Measurements from ENCODE around the gene MED26. TPM values are rescaled to one million over a fixed set of nuclear protein-coding genes. Genes with fewer than 3 reads are reported as not detected.
"Not testable (repeated sequence)": the region's sequence is repeated elsewhere in the genome, so short reads cannot be mapped to it uniquely, and the experiment has no call there.

MED26 gene
- total RNA-seq, 1 donor from 2014 or later: 7.3 TPM

- DNase-seq (ENCODE audit: low read depth): no peak
- TF ChIP-seq CTCF (conservative IDR thresholded peaks at IDR 0.05; ENCODE audit: low read depth, low read length): no peak
- H3K4me3 ChIP-seq (ENCODE audit: low read depth, low read length): no peak overlapping the region
These were observed 73.2 kb downstream of the MED26 start for GRCh38 chr19:16554776-16555175.

- DNase-seq (ENCODE audit: low read depth); H3K4me3 ChIP-seq (ENCODE audit: low read depth, low read length): not testable (repeated sequence)
These were observed 76.1 kb downstream of the MED26 start for GRCh38 chr19:16551902-16552301.

GRCh38 chr19:16548956-16549355 is 79.0 kb downstream of the MED26 start:
- DNase-seq (ENCODE audit: low read depth): no peak
- TF ChIP-seq CTCF (conservative IDR thresholded peaks at IDR 0.05; ENCODE audit: low read depth, low read length): no peak
- no peak overlapping the region for H3K4me3 ChIP-seq (ENCODE audit: low read depth, low read length)

GRCh38 chr19:16544473-16545231 is 83.4 kb downstream of the MED26 start:
- no peak for TF ChIP-seq CTCF (conservative IDR thresholded peaks at IDR 0.05; ENCODE audit: low read depth, low read length)

GRCh38 chr19:16543734-16544133 is 84.3 kb downstream of the MED26 start:
- not testable (repeated sequence) for H3K4me3 ChIP-seq (ENCODE audit: low read depth, low read length); DNase-seq (ENCODE audit: low read depth)

More at GRCh38 chr19:16544473-16545231, 83.4 kb downstream of the MED26 start:
- no peak for DNase-seq (ENCODE audit: low read depth)
- no peak overlapping the region for H3K4me3 ChIP-seq (ENCODE audit: low read depth, low read length)

- no peak for DNase-seq (ENCODE audit: low read depth)
- H3K4me3 ChIP-seq (ENCODE audit: low read depth, low read length): peak overlapping the region; percentile 98
- TF ChIP-seq CTCF (conservative IDR thresholded peaks at IDR 0.05; ENCODE audit: low read depth, low read length): no peak
These were observed 85.0 kb downstream of the MED26 start for GRCh38 chr19:16542910-16543472.

- no peak for TF ChIP-seq CTCF (conservative IDR thresholded peaks at IDR 0.05; ENCODE audit: low read depth, low read length)
- DNase-seq (ENCODE audit: low read depth): peak; percentile 18
- H3K4me3 ChIP-seq (ENCODE audit: low read depth, low read length): peak within 1 kb of the TSS; percentile 98
These were observed 85.7 kb downstream of the MED26 start, which contains the start of gene CHERP for GRCh38 chr19:16542045-16542909. Gene CHERP (minus strand): TSS chr19:16542437. CDS start chr19:16542378, 59 bp downstream.
